ENCODE data around the gene WDR54.
"Not testable (repeated sequence)": the region's sequence is repeated elsewhere in the genome, so short reads cannot be mapped to it uniquely, and the experiment has no call there.

Gene WDR54

DNA sequence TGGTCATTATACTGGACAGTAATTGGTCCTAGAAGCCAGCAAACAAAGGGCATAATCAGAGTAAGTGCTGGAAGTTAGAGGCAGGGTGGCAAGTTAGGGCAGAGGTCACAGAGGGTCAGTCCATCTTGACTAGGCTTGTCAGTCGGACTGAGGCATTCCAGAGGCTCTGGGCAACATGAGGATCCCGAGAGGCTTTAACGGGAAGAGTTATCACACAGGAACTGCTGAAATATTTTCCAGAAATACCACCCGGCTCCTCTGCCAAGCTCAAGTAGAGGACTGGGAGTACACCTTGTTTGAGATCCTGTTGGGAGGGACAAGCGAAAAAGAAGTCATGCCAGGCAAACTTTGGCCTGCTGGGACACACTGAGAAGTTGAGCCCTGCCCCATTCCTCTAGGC is 13.8 kb upstream of the WDR54 start:
- no peak for DNase-seq

DNA sequence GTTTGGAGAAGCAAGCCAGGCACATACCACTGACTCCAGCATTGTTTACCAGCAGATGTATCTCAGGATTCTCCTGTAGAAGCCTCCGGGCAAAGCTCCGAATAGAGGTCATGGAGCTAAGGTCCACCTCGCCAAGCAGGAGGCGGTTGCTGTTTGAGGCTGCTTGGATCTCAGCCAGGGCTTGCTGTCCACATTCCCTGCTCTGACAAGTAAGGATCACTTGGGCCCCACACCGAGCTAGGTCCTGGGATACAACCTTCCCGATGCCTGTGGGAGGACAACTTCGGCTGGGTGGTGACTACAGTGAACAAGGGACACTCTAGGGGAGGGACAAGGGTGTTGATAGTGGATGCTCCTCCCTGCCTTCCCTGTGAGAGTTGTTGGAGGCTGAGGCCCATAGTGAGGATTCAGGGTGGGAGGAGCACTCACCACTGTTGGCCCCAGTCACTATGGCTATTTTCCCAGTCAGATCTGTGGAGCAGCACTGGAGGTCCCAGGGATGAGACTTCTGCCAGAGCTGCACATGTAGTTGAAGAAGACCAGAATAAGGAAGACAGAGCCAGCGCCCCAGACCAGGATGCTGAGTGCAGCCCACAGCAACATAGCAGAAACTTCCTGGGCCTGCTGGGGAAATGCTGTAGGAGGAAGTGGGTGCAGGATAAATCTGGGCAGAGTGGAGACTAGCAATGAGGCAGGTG is 8.4 kb upstream of the WDR54 start:
- no peak for DNase-seq

DNA sequence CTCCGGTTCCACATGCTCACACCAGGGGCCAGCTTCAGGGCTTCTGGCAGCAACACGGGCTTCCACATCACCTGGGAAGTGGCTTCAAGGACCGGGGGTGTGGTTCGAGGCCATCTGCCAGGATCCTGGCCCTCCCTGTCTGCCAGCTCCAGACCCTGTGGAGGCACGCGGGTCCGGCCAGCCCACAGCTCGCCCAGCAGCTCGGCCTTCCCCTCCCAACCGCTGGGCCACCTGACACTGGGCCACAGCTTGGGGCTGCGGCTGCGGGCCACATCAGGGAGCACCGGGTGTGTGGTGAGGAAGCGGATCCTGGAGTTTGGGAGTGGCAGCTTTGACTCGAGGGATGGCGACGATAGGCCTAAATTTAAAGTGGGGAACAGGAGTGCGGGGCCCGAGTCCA is 7.1 kb upstream of the WDR54 start:
- no peak for DNase-seq

DNA sequence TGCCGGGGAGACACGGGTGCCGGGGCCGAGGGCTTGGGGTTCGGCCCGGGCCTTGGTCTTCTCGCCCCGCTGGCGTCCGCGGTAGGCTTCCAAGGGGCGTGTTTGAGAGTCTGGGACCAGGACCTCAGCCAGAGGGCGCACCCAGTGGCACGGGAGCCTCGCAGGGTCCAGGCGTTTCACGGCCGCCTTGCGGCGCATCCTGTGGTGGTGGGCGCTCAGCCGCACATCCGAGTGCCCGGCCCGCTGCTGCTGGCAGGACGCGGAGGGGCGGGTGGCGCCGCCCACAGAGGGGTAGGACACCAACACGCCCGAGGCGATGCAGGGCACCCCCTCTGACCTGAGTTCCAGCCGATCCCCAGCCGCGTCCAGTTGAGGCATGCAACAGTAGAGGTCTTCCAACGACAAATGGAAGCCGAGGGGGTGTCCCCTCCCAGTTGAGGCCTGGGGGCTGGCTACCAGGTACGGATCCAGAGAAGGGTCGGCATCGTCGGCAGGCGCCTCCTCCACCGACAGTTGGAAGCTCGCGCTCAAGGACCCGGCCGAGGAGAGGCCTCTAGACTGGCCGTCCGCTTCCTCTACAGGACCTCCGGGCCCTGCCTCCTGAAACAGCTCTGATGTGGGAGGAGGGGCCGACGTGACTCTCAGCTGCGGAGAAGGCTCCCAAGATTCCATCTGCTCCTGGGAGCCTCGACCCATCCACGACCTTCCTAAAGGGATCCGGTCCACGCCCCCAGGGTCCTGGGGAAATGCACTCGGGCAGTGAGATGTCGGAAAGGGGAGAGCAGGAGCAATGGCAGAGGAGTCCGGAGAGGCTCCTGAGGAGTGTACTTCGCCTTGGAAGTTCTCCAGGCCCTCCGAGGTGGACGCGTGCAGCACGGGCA is 6.4 kb upstream of the WDR54 start:
- DNase-seq, result no peak

DNA sequence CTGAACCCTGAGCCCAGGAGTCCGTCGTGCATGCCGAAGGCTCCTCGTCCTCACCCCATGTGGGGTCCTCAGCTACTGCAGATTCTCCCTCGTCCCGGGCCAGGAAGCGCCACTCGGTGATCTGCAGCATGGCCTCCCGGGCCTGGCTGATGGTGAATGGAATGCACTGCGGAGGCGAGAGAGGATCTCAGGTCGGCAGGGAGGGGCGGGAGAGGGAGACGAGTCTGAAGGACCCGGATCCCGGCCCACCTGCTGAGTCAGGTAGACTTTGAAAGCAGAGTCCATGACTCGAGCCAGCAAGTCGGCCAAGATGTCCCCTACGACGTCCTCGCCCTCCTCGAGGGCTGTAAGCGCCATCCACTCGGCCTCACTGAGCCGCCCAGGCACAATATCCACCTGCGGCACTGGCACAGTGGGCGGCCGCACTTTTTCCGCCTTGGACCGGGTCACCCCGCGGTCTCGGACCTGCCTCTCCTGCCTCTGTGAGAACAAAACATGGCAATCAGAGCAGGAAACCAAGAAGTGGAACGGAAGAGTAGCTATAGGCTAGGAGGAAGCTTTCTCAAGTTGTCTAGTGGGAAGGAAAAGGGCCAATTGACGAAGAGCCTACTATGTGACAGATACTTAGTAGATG is 5.7 kb upstream of the WDR54 start:
- DNase-seq, result no peak

DNA sequence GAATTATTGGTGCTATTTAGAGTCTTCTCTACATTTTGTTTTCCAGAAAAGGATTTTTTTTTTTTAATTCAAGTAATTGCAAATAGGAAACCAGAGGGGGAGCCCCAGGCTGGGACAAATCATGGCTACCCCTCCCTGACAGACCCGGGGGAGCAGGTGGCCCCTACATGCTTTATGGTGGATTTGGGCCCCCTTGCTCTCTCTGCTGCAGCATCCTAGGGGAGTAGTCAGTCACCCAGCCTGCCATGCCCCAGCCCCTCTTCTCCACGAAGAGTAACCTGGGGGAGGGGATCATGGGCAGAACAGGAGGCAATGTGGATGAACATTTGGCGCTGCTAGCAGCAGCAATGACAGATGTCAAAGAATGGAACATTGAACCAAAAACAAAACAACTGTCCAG is 4.8 kb upstream of the WDR54 start:
- DNase-seq, result no peak

DNA sequence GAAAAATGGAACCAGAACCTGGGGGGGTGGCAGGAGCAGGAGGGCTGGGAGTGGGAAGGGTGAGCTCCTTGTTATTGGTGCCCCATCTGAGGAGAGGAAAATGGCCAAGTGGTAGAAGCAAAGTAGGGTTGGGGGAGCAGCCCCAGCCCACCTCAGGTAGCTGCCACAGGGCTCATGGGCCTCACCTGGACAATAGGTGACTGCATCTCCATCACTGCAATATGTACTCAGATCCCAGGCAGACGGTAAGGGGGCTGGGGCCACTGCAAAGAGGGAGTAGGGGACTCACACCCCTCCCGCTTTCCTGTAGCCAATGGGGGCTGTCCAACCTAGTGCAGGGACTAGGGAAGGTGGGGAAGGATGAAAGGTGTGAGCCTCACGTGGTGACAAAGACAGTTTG is 4.3 kb upstream of the WDR54 start:
- no peak for DNase-seq

DNA sequence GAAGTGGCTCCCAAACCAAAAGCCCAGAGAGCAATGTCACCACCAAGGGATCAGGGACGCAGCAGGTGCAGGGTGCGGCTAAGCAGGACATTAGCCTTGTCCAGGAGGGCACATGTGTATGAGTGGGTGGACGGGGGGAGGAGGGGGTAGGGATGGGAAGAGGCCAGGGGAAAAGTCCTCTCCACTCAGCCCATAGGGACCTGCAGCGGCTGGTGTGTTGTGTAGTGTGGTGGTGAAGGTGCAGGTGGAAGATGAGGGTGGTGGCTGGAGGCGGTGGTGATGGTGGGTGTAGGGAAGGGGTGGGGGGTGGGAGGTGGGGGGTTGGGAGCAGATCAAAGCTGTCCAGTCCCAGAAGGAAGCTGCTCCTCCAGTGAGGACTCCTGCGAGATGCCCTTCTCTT is 3.8 kb upstream of the WDR54 start:
- no peak for DNase-seq

DNA sequence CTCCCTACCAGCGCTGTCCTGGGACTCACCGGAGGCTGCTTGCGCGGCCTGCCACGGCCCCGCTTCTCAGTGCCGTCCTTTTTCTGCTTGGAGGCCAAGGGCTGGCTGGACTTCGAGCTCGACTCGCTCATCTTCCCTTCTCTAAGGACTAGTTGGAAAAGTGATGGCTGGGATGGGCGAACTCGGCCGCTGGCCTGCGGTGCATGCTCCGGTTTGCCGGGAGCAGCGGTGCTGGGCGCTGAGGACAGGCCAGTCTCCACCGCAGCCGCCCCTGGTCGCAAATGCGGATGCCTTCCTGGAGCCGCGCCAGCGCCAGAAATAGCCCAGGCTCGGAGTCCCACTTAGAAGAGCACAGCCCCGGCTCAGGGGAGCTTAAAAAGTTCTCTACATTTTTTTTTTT is 3.2 kb upstream of the WDR54 start:
- DNase-seq, result no peak

DNA sequence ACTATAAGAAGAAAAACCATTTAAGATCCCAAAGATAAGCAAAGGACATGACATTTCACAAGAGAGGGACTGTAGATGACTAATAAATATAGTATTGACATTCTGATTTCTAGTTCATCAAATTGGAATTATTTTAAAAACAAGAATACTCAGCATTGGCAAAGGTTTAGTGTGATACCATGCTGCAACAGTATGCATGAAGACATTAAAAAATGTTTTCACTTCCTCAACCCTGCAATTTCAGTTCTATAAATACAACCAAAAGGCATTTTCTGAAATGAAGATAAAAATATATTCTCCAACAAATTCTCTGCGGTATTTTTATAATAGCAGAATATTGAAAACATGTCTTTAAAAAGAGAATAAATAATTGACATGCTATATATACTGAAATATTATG is 2.2 kb upstream of the WDR54 start:
- DNase-seq, result no peak

DNA sequence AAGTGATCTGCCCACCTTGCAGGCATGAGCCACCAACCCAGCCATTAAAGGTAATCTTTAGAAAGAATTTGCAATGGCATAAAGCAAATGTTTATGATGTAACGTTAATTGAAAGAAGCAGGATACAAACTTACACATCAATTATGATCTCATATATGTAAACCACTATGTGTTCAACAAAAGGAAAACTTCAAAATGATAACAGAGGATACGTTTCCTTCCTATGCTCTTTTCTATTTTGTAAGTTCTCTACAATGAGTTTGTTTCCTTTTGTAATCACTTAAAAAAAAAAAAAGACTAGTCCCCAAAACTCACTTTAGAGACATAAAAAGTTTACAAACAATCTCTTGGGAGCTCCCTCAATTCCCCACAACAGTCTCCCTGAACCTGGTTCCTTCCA is 1.5 kb upstream of the WDR54 start:
- DNase-seq, result no peak

DNA sequence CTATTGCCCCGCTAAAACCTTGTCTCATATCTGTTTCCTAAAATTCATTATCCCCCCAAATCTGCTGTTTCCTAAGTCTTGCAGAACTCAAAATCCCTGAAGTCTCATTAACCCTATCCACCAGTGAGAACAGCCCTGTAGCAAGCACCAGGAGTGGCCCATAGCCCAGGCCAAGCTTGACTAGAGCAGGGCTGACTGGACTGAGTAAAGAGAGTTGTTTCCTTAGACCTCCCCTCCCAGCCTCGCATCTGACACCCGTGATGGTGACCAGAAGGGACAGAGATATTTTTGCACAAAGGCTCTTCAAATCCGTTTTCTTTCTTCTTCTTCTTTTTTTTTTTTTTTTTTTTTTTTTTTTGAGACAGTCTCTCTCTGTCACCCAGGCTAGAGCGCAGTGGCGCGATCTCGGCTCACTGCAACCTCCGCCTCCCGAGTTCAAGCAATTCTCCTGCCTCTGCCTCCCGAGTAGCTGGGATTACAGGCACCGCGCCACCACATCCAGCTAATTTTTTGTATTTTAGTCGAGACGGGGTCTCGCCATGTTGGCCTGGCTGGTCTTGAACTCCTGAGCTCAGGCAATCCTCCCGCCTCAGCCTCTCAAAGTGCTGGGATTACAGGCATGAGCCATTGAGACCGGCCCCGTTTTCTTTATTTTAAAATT is 957 bp upstream of the WDR54 start:
- not testable (repeated sequence) for DNase-seq

DNA sequence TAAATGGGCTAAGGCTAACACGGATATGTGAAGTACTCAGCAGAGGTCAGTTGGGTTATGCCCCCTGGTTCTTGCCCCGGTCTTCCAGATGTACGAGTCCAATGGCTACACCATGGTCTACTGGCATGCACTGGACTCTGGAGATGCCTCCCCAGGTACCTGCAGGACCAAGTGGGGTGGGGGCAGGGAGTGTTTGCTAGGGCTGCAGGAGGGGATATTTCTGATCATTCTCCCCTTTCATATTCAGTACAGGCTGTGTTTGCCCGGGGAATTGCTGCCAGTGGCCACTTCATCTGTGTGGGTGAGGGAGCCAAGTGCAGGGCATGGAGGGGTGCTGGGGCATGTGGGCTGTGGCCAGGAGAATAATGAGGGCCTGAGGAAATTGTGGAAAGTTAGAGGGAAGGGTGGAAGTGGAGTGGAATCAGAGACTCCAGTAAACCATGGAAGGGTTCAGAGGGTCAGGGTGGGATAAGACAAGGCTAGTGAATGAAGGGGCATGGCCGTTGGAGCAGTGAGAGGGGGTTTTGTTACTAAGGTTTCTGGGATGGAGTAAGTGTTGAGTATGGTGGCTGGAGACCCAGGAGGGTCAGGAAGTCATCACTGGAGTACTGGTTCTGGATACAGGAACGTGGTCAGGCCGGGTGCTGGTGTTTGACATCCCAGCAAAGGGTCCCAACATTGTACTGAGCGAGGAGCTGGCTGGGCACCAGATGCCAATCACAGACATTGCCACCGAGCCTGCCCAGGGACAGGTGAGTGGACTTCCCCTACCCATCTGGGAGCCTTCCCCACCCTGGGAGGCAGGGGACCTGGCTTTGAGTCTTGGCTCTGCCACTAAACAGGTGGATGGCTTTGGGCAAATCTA is 1.9 kb downstream of the WDR54 start:
- no peak for DNase-seq

DNA sequence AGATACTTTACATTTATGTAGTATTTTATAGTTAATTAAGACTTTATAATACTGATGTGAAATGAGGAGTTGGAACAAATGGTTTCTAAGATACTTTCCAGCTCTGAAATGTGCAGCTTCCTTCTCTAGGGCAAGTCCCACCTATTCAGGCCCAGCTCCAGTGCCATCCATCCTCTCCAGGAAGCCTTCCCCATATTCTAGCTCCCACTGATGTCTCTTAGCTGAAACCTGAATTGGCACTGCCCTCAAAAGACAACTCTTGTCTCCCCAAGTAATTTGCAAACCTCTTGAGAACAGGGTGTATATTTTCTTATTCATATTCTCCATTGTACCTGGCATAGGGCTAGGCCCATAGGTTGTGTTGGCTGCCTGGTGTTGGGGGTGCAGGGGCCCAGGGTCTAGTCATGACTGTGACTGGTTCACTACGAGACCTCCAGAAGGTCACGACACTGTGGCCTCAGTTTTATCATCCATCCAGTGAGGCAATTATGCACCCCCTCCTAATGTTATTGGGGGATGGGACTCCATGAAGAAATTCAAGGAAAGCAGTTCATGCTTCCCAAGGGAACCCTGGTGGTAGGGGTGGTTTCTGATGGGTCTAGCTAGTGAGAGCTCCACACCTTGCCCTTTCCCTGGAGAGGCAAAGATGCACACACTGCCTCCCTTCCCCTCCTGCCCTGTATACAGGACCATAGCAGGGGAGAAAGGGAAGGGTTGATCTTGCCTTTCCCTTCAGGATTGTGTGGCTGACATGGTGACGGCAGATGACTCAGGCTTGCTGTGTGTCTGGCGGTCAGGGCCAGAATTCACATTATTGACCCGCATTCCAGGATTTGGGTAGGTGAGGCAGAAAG is 2.8 kb downstream of the WDR54 start:
- no peak for DNase-seq

DNA sequence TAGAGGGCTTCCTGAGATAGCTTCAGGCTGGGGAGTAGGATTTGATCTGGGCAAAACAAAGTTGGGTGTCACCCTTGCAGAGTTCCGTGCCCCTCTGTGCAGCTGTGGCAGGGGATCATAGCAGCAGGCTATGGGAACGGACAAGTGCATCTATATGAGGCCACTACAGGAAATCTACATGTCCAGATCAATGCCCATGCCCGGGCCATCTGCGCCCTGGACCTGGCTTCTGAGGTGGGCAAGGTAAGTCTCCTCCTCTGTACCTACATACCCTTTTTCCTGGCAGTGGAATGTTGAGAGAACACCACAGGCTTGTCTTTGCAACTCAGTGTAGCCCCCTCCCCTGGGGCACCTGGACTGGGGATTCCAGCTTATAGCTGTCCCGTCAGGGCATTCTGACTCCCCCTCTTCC is 3.5 kb downstream of the WDR54 start:
- no peak for DNase-seq

DNA sequence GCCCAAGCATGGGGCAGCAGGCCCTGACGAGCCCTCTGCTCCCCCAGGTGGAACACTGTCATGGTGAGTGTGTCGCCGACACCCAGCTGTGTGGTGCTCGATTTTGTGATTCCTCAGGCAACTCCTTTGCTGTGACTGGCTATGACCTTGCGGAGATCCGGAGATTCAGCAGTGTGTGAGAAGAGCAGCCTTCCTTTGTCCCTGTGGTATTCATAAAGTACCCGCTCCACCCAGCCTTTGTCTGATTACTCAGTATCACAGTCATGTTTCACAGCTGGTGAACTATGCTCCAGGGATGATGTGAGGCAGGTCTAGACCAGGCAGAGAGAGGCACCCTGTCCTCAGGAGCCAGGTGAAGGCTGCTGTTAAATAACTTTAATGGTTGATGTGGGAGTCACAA is 4.0 kb downstream of the WDR54 start:
- no peak for DNase-seq

DNA sequence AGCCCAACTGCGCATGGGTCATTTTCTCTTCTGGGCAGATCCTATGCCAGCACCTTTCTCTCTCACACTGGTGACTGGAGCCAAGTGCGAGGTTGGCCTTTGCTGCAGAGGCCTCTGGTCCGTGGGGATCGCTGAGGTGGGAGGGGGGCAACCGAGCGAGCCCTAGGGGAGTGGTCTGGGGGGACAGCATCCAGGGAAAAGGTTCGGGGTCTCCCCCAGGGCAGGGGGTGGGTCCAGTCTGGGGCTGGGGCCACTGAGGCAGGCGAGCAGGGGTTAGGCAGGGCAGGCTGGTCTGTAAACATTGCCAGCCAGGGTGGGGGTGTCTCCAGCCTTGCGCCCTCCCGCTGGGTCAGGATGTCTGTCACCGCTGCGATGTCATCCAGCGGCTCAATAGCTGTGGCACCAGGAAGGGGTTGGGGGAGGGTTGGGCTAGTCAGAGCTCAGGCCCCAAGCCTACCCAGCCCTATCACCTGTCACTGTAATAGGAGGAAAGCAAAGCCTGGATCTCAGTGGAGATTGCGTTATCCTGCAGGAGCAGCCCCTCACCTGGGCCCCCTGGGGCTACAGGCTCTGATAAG is 4.7 kb downstream of the WDR54 start:
- DNase-seq, result no peak

DNA sequence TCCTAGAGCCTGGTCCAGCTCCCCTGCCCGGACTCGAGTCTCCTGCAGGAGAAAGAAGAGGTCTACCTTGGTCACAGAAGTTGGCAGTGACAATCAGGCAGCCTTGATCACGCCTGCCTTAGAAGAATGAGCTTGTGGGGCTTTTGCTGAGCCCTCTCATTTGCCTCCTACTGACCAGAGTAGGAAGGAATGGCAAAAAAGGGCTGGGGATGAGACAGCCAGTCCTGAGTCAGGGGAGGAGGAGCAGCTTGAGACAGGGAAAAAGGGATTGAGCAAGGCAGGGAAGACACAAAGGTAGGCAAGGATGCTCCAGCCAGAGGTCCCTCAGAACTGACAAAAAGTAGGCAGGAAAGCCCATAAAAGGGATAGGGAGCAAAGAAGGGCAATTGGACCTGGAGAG is 6.0 kb downstream of the WDR54 start:
- no peak for DNase-seq

DNA sequence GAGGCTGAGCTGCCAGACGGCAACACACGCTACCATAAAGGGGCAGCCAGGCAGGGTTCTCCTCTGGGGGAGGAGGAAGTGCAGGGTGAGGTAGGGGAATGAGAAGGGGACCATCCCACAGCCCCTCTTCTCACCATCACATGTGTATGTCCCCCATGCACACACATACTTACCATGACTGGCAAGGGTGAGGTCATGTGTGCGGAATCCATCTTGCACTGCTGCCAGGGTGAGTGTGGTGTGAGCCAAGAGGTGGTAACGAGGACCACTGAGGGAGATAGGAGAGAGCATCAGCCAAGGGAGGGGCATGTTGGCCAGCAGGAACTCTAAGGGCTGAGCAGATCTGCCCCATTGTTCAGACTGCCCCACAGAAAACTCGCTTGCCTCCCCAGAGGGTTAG is 7.1 kb downstream of the WDR54 start:
- no peak for DNase-seq

DNA sequence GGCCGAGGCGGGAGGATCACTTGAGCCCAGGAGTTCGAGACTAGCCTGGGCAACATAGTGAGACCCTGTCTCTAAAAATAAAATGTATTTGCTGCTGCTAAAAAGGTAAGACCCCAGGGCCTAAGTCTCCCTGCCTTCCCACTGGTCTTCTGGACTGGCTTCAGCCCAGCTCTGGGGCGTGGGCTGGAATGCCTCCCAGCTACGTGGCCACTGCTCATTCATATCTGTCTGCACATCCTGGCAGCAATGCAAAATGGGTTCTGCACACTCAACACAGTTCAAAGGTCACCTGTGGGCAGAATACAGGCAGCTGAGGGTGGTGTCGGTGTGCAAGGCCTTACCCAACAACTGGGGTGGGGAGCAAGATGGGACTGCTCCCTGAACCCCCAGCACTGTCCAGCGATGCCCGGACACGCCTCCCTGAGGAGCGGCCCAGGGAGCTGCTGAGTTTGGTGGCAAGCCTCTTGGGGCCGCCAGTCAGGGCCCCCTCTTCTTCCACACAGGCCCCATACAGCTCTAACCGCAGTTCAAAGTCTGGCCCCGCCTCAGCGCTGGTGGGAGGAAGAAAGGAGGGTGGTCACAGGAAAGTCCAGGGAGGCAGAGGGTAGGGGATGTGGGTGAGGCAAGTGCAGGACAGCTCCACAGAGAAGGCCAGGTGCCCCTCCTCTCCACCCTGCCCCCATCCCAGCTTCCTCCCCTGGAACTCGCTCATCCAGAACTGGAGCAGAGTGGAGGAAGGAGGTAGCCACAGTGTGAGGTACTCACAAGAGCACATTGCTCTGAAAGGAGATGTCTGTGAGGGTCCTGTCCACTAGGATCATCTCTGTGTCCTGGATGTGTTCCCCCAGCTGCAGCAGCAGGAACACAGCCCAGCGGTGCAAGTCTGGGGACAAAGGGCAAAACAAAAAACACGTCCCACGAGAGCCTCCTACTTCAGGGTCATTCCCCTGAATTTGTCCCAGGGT is 8.2 kb downstream of the WDR54 start:
- no peak for DNase-seq

All from NCI-H446 (cell line).